Omental fat pad (tissue), 4 donors: ENCODE measurements around the gene CYTH2. TPM values are rescaled to one million over a fixed set of nuclear protein-coding genes. Genes with fewer than 3 reads are reported as not detected.
A peak's percentile ranks its signal among the peaks of the same experiment; 100 is the strongest.

Experiments used
- ATAC-seq: fragments of 150-250 bp; one replicate; pipeline ENCODE4 v1.9.1; 2016; ENCODE audit warnings: mild to moderate bottlenecking, moderate library complexity; ENCODE audit not compliant: low FRiP score
- DNase-seq: peaks from one replicate; pipeline ENCODE4 v3.0.0-alpha.2; 2019; ENCODE audit warnings: low spot score
- total RNA-seq, 4 donors: library from RNA; depleted of rRNA; stranded (reverse); fragments of >200 nt; gene quantifications; one replicate each; pipeline ENCODE4 v1.1.0, GENCODE V29; 2016
- TF ChIP-seq, protein P1 (sequence below), 3 donors: fragments of 450-650 bp; IDR thresholded peaks; one replicate each; pipeline ENCODE4 v1.5.1; 2016 to 2017; ENCODE audit warnings: antibody characterized with exemption in 3 of 3, mild to moderate bottlenecking in 3 of 3, moderate library complexity in 2 of 3

The CYTH2 gene
- total RNA-seq, 4 donors from 2014 or later = 19.2 to 49.7 (median 26.8) TPM

DNA sequence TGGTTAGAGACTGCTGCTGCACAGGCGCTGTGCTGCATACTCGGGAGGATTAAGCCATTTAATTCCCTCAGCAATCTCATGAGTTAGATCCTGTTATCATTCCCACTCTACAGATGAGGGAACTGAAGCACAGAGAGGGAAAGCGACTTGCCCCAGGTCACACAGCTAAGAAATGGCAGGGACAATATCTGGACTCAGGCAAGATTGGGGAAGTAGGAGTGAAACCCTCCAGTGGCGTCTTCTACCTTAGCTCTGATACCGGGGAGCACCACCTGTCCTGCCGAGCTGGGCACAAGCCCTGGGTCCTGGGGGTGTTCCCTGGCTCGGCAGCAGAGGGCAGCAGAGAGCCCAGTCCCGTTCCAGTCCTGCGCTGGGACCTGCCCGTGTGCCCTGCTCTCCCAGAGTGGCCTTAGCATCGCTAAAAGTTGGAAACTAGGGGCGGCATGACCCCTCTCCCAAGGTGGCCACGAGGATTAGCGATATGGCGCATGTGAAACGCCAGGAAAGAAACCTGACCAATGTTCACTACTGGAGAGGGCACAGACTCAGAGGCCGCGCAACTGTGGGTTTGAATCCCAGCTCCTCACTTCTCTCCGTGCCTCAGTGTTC lies 20.5 kb downstream of the CYTH2 start:
- TF ChIP-seq, protein P1, sequence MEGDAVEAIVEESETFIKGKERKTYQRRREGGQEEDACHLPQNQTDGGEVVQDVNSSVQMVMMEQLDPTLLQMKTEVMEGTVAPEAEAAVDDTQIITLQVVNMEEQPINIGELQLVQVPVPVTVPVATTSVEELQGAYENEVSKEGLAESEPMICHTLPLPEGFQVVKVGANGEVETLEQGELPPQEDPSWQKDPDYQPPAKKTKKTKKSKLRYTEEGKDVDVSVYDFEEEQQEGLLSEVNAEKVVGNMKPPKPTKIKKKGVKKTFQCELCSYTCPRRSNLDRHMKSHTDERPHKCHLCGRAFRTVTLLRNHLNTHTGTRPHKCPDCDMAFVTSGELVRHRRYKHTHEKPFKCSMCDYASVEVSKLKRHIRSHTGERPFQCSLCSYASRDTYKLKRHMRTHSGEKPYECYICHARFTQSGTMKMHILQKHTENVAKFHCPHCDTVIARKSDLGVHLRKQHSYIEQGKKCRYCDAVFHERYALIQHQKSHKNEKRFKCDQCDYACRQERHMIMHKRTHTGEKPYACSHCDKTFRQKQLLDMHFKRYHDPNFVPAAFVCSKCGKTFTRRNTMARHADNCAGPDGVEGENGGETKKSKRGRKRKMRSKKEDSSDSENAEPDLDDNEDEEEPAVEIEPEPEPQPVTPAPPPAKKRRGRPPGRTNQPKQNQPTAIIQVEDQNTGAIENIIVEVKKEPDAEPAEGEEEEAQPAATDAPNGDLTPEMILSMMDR (IDR thresholded peaks at IDR 0.05) = peak in 1 of 3 donors; percentile 79
- DNase-seq = peak; percentile 58
- no peak for ATAC-seq

DNA sequence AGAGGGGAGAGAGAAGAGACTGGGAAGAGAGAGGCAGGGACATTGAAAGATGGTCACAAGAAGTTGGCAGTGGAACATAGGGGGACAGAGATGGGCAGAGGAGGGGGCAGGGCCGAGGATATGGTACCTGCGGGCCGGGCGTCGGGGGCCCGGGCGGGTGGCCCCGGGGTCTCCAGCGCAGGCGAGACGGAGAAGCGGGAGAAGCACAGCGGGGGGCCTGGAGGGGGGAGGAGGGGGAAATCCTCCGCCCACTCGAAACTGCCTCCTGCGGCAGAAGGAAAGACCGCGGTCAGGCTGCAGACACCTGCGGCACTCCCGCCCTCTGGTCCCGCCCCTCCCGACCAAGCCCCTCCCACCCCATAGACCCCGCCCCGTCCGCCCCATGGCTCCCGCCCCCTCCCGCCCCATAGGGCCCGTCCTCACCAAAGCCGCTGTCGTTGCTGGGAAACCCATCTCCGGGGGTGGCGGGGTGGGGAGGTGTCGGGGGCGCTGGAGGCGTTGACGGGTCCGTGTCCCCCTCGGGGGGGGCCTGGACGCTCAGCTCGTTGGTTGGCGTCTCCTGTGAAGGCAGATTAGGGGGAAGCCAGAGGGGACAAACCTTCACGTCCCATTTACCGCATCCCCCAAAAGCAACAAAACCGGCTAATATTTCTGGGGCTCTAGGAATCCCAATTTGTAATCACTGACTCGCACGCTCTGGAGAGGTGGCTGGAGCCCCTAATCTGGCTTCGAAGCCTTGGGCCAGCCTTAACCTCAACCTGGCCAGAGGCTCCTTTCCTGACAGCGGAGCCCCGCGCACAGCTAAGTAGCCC lies 22.0 kb downstream of the CYTH2 start:
- DNase-seq (no peak), ATAC-seq (no peak)
- TF ChIP-seq, protein P1 (IDR thresholded peaks at IDR 0.05) = no peak

DNA sequence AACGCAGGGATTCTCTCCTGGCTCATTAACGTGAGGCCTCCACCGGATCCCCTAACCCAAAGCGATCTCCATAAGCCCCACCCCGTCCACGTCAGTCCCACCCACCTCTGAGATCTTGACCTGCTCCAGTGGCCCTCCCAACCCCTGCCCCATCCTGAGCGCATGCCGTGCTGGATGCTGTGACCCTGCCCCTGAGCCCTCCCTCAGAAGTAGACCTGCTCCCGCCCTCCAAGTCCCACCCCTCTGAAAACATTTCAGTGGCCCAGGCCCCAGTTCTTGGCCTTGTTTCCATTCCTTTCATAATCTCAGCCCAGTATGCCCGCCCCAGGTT lies 22.6 kb downstream of the CYTH2 start:
- ATAC-seq = no peak
- no peak for DNase-seq
- TF ChIP-seq, protein P1 (IDR thresholded peaks at IDR 0.05) = no peak

DNA sequence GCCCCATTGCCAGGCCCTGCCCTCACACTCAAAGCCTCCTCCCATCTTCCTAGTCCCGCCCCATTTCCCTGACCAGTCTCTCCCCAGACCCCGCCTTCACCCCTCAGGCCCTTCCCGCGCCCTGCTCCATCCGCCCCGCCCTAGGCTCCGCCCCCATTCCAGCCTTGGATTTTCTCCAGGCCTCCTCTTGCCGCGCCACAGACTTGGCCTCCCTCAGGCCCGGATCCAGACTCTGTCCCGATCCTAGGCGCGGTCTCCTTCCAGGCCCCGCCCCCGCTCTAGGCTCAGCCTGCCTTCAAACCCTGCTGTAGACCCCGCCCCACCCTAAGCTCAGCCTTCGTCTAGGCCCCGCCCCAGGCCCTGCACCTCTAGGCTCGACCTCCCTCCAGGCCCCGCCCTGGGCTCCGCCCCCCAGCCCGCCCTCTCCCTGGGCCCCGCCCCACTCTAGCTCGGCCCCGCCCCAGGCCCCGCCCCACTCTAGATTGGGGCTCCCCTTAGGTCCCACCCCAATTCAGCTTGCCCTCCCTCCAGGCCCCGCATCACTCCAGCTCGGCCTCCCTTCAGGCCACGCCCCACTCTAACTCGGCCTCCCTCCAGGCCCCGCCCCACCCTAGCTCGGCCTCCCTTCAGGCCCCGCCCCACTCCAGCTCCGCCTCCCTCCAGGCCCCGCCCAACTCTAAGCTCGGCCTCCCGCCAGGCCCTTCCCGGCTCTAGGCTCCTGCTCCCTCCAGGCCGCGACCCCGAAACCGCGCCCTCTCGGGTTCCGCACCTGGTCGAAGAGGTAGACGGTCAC lies 24.0 kb downstream of the CYTH2 start:
- DNase-seq (peak; percentile 81), ATAC-seq (peak; percentile 92)
- TF ChIP-seq, protein P1 (IDR thresholded peaks at IDR 0.05) = no peak

DNA sequence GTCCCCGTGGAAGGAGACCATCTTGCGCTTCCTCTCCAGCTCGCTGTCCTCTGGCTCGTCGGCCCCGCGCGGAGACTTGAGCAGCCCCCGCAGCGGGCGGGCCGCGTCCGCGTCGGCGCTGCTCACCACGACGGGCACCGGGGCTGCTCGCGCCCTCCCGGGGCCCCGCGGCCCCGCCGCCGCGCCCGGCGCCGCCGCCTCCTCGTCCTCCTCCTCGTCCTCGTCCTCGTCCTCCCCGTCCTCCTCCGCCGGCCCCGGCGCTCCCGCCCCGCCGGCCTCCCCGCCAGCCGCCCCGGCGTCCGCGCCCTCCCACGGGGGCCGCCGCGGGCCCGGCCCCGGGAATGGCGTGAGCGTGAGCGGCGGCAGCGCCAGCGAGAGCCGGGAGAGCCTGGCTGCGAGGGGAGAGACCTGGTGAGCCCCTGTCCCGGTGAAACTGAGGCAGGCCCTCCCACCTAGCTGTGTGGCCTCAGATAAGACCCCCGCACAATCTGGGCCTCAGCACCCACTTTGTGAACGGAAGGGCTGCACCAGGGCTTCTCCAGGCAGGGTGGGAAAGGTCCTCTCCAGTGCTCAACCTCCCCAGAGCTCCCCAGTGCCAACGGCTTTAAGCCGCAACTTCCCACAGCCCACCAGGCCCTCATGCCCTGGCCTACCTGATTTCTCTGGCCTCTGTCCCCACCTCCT lies 24.7 kb downstream of the CYTH2 start:
- TF ChIP-seq, protein P1 (IDR thresholded peaks at IDR 0.05) = no peak
- ATAC-seq (peak; percentile 20), DNase-seq (no peak)

DNA sequence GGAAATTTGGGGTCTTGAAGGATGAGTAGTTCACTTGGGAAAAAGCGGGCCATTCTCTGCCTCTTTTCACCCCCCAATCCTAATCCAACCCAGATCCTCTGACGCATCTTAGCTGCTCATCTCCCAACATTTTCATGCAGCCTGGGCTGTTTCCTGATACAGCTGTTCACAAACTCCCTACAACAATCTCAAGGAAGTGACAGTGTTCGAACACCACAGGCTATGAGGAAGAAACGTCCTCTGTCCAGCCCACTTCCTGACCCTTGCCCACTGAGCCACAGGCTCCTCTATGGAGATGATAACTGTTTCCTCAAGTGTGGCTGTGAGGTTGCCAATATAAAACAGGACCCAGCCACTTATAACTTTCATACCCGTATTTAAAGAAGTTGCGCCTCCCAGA lies 26.2 kb downstream of the CYTH2 start:
- DNase-seq = no peak
- ATAC-seq = no peak
- TF ChIP-seq, protein P1 (IDR thresholded peaks at IDR 0.05) = no peak
